Coronary artery (tissue), 2 donors: Measurements from ENCODE around the gene IZUMO1.
"Not testable (repeated sequence)": the region's sequence is repeated elsewhere in the genome, so short reads cannot be mapped to it uniquely, and the experiment has no call there.

ENCODE experiments used
- DNase-seq: peaks from one replicate; pipeline ENCODE4 v3.0.0-alpha.2; 2017; ENCODE audit warnings: low spot score
- H3K27ac ChIP-seq, 2 donors: fragments of 200-600 bp; sonication (generic); one replicate each; pipeline ENCODE4 v1.5.1; 2016 to 2019
- H3K4me3 ChIP-seq: fragments of 200-600 bp; sonication (generic); 2 replicates; pipeline ENCODE4 v1.5.1; 2016; ENCODE audit warnings: mild to moderate bottlenecking, moderate library complexity
- CTCF ChIP-seq: fragments of 200-600 bp; sonication (generic); IDR thresholded peaks from one replicate; pipeline ENCODE4 v1.5.1; 2019; ENCODE audit warnings: antibody characterized with exemption

The IZUMO1 gene

GRCh38 chr19:48770266-48770665 is 23.6 kb upstream of the IZUMO1 start:
- Histone ChIP-seq H3K4me3 (no peak overlapping the region), H3K27ac (no peak overlapping the region)
- no peak for TF ChIP-seq CTCF
- DNase-seq = no peak

- H3K27ac ChIP-seq = no peak overlapping the region
- TF ChIP-seq CTCF = no peak
- no peak overlapping the region for H3K4me3 ChIP-seq
- DNase-seq = no peak
These were observed 22.4 kb upstream of the IZUMO1 start for GRCh38 chr19:48768994-48769713.

GRCh38 chr19:48768171-48768753 is 21.6 kb upstream of the IZUMO1 start:
- DNase-seq, H3K27ac ChIP-seq, H3K4me3 ChIP-seq: not testable (repeated sequence)

GRCh38 chr19:48765816-48766215 is 19.1 kb upstream of the IZUMO1 start:
- not testable (repeated sequence) for DNase-seq, H3K27ac ChIP-seq, H3K4me3 ChIP-seq

GRCh38 chr19:48760504-48761205 is 13.9 kb upstream of the IZUMO1 start:
- no peak for TF ChIP-seq CTCF
- no peak overlapping the region for H3K4me3 ChIP-seq
- H3K27ac ChIP-seq = no peak overlapping the region
- DNase-seq = no peak

GRCh38 chr19:48757741-48758144 is 11.0 kb upstream of the IZUMO1 start:
- no peak for DNase-seq
- no peak overlapping the region for H3K4me3 ChIP-seq
- TF ChIP-seq CTCF = no peak
- H3K27ac ChIP-seq = no peak overlapping the region

- no peak for TF ChIP-seq CTCF
- H3K27ac ChIP-seq = no peak overlapping the region
- DNase-seq = no peak
- no peak overlapping the region for H3K4me3 ChIP-seq
These were observed 10.5 kb upstream of the IZUMO1 start for GRCh38 chr19:48757089-48757675.
